Measurements from ENCODE around the gene NVL. TPM values are rescaled to one million over a fixed set of nuclear protein-coding genes. Genes with fewer than 3 reads are reported as not detected.

Gene NVL
- total and polyA plus RNA-seq, 2 donors (not counting 3 experiments of a cell fraction or from before 2014, with no cell fraction given): 16.7 to 30.3 TPM

DNA sequence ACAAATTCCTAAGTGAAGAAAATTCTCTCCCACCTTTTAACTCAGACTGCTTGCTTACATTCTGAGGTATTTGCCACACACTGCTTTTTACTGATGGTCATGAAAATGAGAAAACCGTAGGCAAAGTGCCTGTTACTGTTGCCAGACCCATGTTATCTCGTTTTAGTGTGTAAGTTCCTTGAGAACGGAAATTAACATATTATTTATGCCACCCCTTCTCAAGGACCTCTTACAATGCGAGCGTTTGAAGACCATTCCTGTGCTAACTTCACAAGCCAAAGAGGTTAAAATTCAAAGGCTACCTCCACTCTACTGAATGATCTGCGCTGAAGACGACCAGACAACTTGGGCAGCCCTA, 509 bp downstream of the NVL start:
- H3K4me2 ChIP-seq (ENCODE audit: insufficient read depth, low read length): peak overlapping the region; percentile 83
- H3K9ac ChIP-seq (replicated peaks; ENCODE audit: extremely low read depth, insufficient read depth, low read length): peak overlapping the region; percentile 95
- H3K9me3 ChIP-seq (replicated peaks; ENCODE audit: control insufficient read depth, insufficient read depth, low read length): no peaks in the 10 kb centered on the region
- no peaks in the 10 kb centered on the region for H3K9me1 ChIP-seq (replicated peaks; ENCODE audit: control insufficient read depth, extremely low read depth, insufficient read depth, low read length)
- TSS peak; percentile 50 for BruUV-seq (replicated peaks)
- H4K20me1 ChIP-seq (replicated peaks; ENCODE audit: control insufficient read depth, extremely low read depth, insufficient read depth, low read length): no peaks in the 10 kb centered on the region
- ChIA-PET POLR2A (interaction anchor here (0.8 kb wide), 1 partner anchor 161 kb away, joined by 5 read pairs; no protein-coding TSS in a partner anchor), CTCF (interaction anchor here (0.7 to 2.3 kb wide), 5 partner anchors 29 to 631 kb away, joined by 3 to 27 read pairs (median 3); no protein-coding TSS in a partner anchor)
- no peaks in the 10 kb centered on the region for H3K27me3 ChIP-seq (ENCODE audit: control insufficient read depth in 2 of 2, insufficient read depth in 2 of 2, low read length in 2 of 2)
- H3K27ac ChIP-seq (ENCODE audit: insufficient read depth, low read depth, low read length): peak overlapping the region; percentile 91
- peaks cover 41% of the 10 kb centered on the region for H3K79me2 ChIP-seq (ENCODE audit: control insufficient read depth, insufficient read depth, low read length)
- H3K36me3 ChIP-seq (ENCODE audit: control insufficient read depth in 2 of 2, extremely low read depth in 1 of 2, insufficient read depth in 2 of 2, low read length in 2 of 2): no peaks in the 10 kb centered on the region
- FAIRE-seq (no peak), DNase-seq (ENCODE audit: low read depth, low spot score) (no peak)
- intact Hi-C loops (cut with micrococcal nuclease) (no loop called here), dilution Hi-C loops (cut with MboI; ENCODE audit: extremely low pct_ligation_motif_present, low sequenced_read_pairs) (no loop called here)
- H3K4me3 ChIP-seq (replicated peaks in 1 of 3; ENCODE audit: insufficient read depth in 1 of 3, low read depth in 1 of 3, low read length in 3 of 3): peak overlapping the region; percentile 69 to 87 (median 85)
- peak overlapping the region; percentile 60 for H2AFZ ChIP-seq (ENCODE audit: low read depth, low read length)
- H3K4me1 ChIP-seq (ENCODE audit: control insufficient read depth, extremely low read depth, insufficient read depth, low read length): peaks cover 19% of the 10 kb centered on the region
- no peak for TF ChIP-seq FOS (IDR thresholded peaks at IDR 0.05; ENCODE audit: borderline replicate concordance, insufficient read depth, low read length)
- no peak for TF ChIP-seq MYC (IDR thresholded peaks at IDR 0.05; ENCODE audit: low read depth, low read length)
- TF ChIP-seq GATA2 (IDR thresholded peaks at IDR 0.05; ENCODE audit: insufficient read depth, insufficient read length, low read depth, low read length): no peak
- no peak for TF ChIP-seq POLR2AphosphoS5 (IDR thresholded peaks at IDR 0.05; ENCODE audit: insufficient read depth, low read depth, low read length)
- TF ChIP-seq, protein P1, sequence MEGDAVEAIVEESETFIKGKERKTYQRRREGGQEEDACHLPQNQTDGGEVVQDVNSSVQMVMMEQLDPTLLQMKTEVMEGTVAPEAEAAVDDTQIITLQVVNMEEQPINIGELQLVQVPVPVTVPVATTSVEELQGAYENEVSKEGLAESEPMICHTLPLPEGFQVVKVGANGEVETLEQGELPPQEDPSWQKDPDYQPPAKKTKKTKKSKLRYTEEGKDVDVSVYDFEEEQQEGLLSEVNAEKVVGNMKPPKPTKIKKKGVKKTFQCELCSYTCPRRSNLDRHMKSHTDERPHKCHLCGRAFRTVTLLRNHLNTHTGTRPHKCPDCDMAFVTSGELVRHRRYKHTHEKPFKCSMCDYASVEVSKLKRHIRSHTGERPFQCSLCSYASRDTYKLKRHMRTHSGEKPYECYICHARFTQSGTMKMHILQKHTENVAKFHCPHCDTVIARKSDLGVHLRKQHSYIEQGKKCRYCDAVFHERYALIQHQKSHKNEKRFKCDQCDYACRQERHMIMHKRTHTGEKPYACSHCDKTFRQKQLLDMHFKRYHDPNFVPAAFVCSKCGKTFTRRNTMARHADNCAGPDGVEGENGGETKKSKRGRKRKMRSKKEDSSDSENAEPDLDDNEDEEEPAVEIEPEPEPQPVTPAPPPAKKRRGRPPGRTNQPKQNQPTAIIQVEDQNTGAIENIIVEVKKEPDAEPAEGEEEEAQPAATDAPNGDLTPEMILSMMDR (IDR thresholded peaks at IDR 0.05; ENCODE audit: extremely low read depth in 1 of 2, insufficient read depth in 1 of 2, low read depth in 1 of 2, low read length in 2 of 2): no peak
- TF ChIP-seq EZH2 (IDR thresholded peaks at IDR 0.05; ENCODE audit: borderline replicate concordance, low read depth, low read length, severe bottlenecking): no peak
- TF ChIP-seq JUN (IDR thresholded peaks at IDR 0.05; ENCODE audit: borderline replicate concordance, insufficient read depth, insufficient read length, low read depth): no peak
- TF ChIP-seq, protein P2, sequence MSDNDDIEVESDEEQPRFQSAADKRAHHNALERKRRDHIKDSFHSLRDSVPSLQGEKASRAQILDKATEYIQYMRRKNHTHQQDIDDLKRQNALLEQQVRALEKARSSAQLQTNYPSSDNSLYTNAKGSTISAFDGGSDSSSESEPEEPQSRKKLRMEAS (IDR thresholded peaks at IDR 0.05; ENCODE audit: insufficient read depth, insufficient read length): no peak
- TF ChIP-seq POLR2A (IDR thresholded peaks at IDR 0.05; ENCODE audit: low read depth, low read length): no peak

Measured in endothelial cell of umbilical vein (primary cell).